SU-DHL-6 (cell line): ENCODE results near the gene TMEM30B.

Experiments
- CTCF ChIP-seq: fragments of 200-600 bp; sonication (generic); IDR thresholded peaks from one replicate; pipeline ENCODE4 v1.5.1; 2017; ENCODE audit warnings: antibody characterized with exemption, mild to moderate bottlenecking, low read length, moderate library complexity; ENCODE audit not compliant: insufficient read depth, poor library complexity, severe bottlenecking
- EZH2phosphoT487 ChIP-seq: fragments of 200-600 bp; sonication (generic), shearing (Covaris generic); conservative IDR thresholded peaks from 2 replicates; pipeline ENCODE4 v1.6.1; 2018; ENCODE audit warnings: mild to moderate bottlenecking, antibody characterized with exemption, low read length, moderate library complexity, mixed read lengths

- TF ChIP-seq CTCF (no peak), EZH2phosphoT487 (no peak)
Measured at GRCh38 chr14:61330511-61330910, 49.4 kb upstream of the TMEM30B start.
